Karpas-422 (cell line): ENCODE measurements around the gene THY1. TPM values are rescaled to one million over a fixed set of nuclear protein-coding genes. Genes with fewer than 3 reads are reported as not detected.

Experiments
- small RNA-seq: library from RNA; depleted of rRNA; stranded (forward); fragments of <200 nt; gene quantifications from one replicate; pipeline ENCODE3, GENCODE V24; 2014
- total RNA-seq: library from RNA; depleted of rRNA; stranded (reverse); fragments of >200 nt; shearing (Covaris generic); gene quantifications from 2 replicates; pipeline ENCODE4 v1.2.3, GENCODE V29; 2014; ENCODE audit warnings: low replicate concordance; rRNA removed

The THY1 gene
- total RNA-seq, 1 experiment from 2014 or later: not detected

Small RNAs within 50 kb of the gene (small RNA-seq; reads per million reads assigned to genes)
- not detected for gene AP003396.4

Other genes with a start within 250 kb of the THY1 start
- not detected in 2 replicates for gene NHERF4, start 237.7 kb downstream of the THY1 start, total RNA-seq
- gene CBL, start 216.8 kb downstream of the THY1 start, total RNA-seq: 18.0 and 34.0 TPM in 2 replicates
- 2.0 and 2.1 TPM in 2 replicates for gene MCAM, start 106.0 kb downstream of the THY1 start, total RNA-seq
- gene RNF26, start 88.6 kb downstream of the THY1 start, total RNA-seq: 3.9 and 8.8 TPM in 2 replicates
- gene C1QTNF5, start 82.3 kb downstream of the THY1 start, total RNA-seq: not detected in 2 replicates
- not detected in 2 replicates for gene MFRP, start 76.5 kb downstream of the THY1 start, total RNA-seq
- gene USP2, start 41.5 kb downstream of the THY1 start, total RNA-seq: 15.4 and 16.9 TPM in 2 replicates